ENCODE results near the gene CTNNA2. TPM values are rescaled to one million over a fixed set of nuclear protein-coding genes. Genes with fewer than 3 reads are reported as not detected.

The CTNNA2 gene
- total RNA-seq, 1 donor from 2014 or later: 2.9 TPM

- intact Hi-C loops (cut with DNase I): no loop called here
- no peaks in the 10 kb centered on the region for H3K9me3 ChIP-seq
- no peaks in the 10 kb centered on the region for H3K27me3 ChIP-seq
- H3K4me1 ChIP-seq: no peaks in the 10 kb centered on the region
- TF ChIP-seq CTCF (IDR thresholded peaks at IDR 0.05) (no peak), POLR2AphosphoS5 (IDR thresholded peaks at IDR 0.05; ENCODE audit: insufficient read depth in 1 of 2, low read depth in 1 of 2) (no peak), POLR2A (IDR thresholded peaks at IDR 0.05) (no peak)
- DNase-seq (ENCODE audit: extremely low spot score in 2 of 2): no peak
- no peak overlapping the region for H3K27ac ChIP-seq
- H3K36me3 ChIP-seq: no peaks in the 10 kb centered on the region
- no peak overlapping the region for H3K4me3 ChIP-seq
Observed at GRCh38 chr2:79564065-79564464, 51.2 kb downstream of the CTNNA2 start.

GRCh38 chr2:79569048-79569447, 56.2 kb downstream of the CTNNA2 start:
- H3K4me1 ChIP-seq: no peaks in the 10 kb centered on the region
- no peak overlapping the region for H3K27ac ChIP-seq
- no peaks in the 10 kb centered on the region for H3K27me3 ChIP-seq
- no peak overlapping the region for H3K4me3 ChIP-seq
- no peaks in the 10 kb centered on the region for H3K36me3 ChIP-seq
- no peak for TF ChIP-seq CTCF (IDR thresholded peaks at IDR 0.05)
- no peak for TF ChIP-seq POLR2A (IDR thresholded peaks at IDR 0.05)
- no peak for TF ChIP-seq POLR2AphosphoS5 (IDR thresholded peaks at IDR 0.05; ENCODE audit: insufficient read depth in 1 of 2, low read depth in 1 of 2)
- DNase-seq (ENCODE audit: extremely low spot score in 2 of 2): no peak
- intact Hi-C loops (cut with DNase I): no loop called here
- H3K9me3 ChIP-seq: no peaks in the 10 kb centered on the region

- Histone ChIP-seq H3K4me3 (no peak overlapping the region), H3K27ac (no peak overlapping the region), H3K27me3 (no peaks in the 10 kb centered on the region), H3K36me3 (no peaks in the 10 kb centered on the region), H3K9me3 (no peaks in the 10 kb centered on the region), H3K4me1 (no peaks in the 10 kb centered on the region)
- intact Hi-C loops (cut with DNase I): no loop called here
- DNase-seq (ENCODE audit: extremely low spot score in 2 of 2): no peak
- TF ChIP-seq POLR2AphosphoS5 (IDR thresholded peaks at IDR 0.05; ENCODE audit: insufficient read depth in 1 of 2, low read depth in 1 of 2) (no peak), POLR2A (IDR thresholded peaks at IDR 0.05) (no peak), CTCF (IDR thresholded peaks at IDR 0.05) (no peak)
Observed at GRCh38 chr2:79573895-79574674, 61.2 kb downstream of the CTNNA2 start.

- Histone ChIP-seq H3K4me1 (no peaks in the 10 kb centered on the region), H3K36me3 (no peaks in the 10 kb centered on the region), H3K27ac (no peak overlapping the region), H3K4me3 (no peak overlapping the region), H3K27me3 (no peaks in the 10 kb centered on the region), H3K9me3 (no peaks in the 10 kb centered on the region)
- intact Hi-C loops (cut with DNase I): no loop called here
- no peak for DNase-seq (ENCODE audit: extremely low spot score in 2 of 2)
- TF ChIP-seq POLR2AphosphoS5 (IDR thresholded peaks at IDR 0.05; ENCODE audit: insufficient read depth in 1 of 2, low read depth in 1 of 2): no peak
- TF ChIP-seq CTCF (IDR thresholded peaks at IDR 0.05): no peak
- no peak for TF ChIP-seq POLR2A (IDR thresholded peaks at IDR 0.05)
Observed at GRCh38 chr2:79576451-79576850, 63.6 kb downstream of the CTNNA2 start.

GRCh38 chr2:79578952-79579351, 66.1 kb downstream of the CTNNA2 start:
- no peaks in the 10 kb centered on the region for H3K9me3 ChIP-seq
- no peak for TF ChIP-seq POLR2AphosphoS5 (IDR thresholded peaks at IDR 0.05; ENCODE audit: insufficient read depth in 1 of 2, low read depth in 1 of 2)
- TF ChIP-seq CTCF (IDR thresholded peaks at IDR 0.05): no peak
- TF ChIP-seq POLR2A (IDR thresholded peaks at IDR 0.05): no peak
- intact Hi-C loops (cut with DNase I): no loop called here
- no peaks in the 10 kb centered on the region for H3K4me1 ChIP-seq
- H3K27ac ChIP-seq: no peak overlapping the region
- H3K4me3 ChIP-seq: no peak overlapping the region
- no peak for DNase-seq (ENCODE audit: extremely low spot score in 2 of 2)
- no peaks in the 10 kb centered on the region for H3K36me3 ChIP-seq
- H3K27me3 ChIP-seq: no peaks in the 10 kb centered on the region

Data from vagina (tissue), 2 donors.